Endothelial cell of umbilical vein (primary cell): ENCODE data around the gene UNC93B1.
A peak's percentile ranks its signal among the peaks of the same experiment; 100 is the strongest.

Experiments used
- CTCF ChIP-seq, 2 donors: IDR thresholded peaks; 1 replicate in 1 of 2; 2 replicates in 1 of 2; pipeline ENCODE4 v1.5.1; 2011; ENCODE audit warnings: low read length in 2 of 2, mild to moderate bottlenecking in 2 of 2, moderate library complexity in 2 of 2, control low read depth in 1 of 2, inconsistent platforms in 1 of 2, low read depth in 1 of 2; ENCODE audit not compliant: insufficient read depth in 1 of 2; ENCODE audit errors: extremely low read depth in 1 of 2
- POLR2AphosphoS5 ChIP-seq: IDR thresholded peaks from 2 replicates; pipeline ENCODE4 v1.6.1; 2012; ENCODE audit warnings: low read depth, mild to moderate bottlenecking, control low read depth, low read length, moderate library complexity; ENCODE audit not compliant: insufficient read depth

GRCh38 chr11:68020575-68020974 lies 16.7 kb upstream of the UNC93B1 start:
- TF ChIP-seq CTCF (IDR thresholded peaks at IDR 0.05; ENCODE audit: extremely low read depth in 1 of 2, insufficient read depth in 1 of 2, low read depth in 1 of 2, low read length in 2 of 2) (peak; percentile 28 to 59), POLR2AphosphoS5 (no peak)
